ENCODE results near the gene LYRM1.

The LYRM1 gene

GRCh38 chr16:20899477-20900298 lies 883 bp upstream of the LYRM1 start:
- FAIRE-seq (no peak), DNase-seq (ENCODE audit: insufficient read length, low spot score) (peak; percentile 23)
- no peak for TF ChIP-seq PAX5 (IDR thresholded peaks at IDR 0.05; ENCODE audit: insufficient read depth, low read length, severe bottlenecking)
- TF ChIP-seq POU2F2 (IDR thresholded peaks at IDR 0.05; ENCODE audit: low read depth, low read length) = no peak

GRCh38 chr16:20901068-20901435 lies 481 bp downstream of the LYRM1 start:
- DNase-seq (ENCODE audit: insufficient read length, low spot score) (no peak), FAIRE-seq (no peak)
- TF ChIP-seq POLR2A (IDR thresholded peaks at IDR 0.05; ENCODE audit: low read depth, low read length) (peak; percentile 12; the same call in 1 of the 2 replicates), POU2F2 (IDR thresholded peaks at IDR 0.05; ENCODE audit: low read depth, low read length) (no peak), PAX5 (IDR thresholded peaks at IDR 0.05; ENCODE audit: insufficient read depth, low read length, severe bottlenecking) (no peak), SPI1 (IDR thresholded peaks at IDR 0.05; ENCODE audit: low read depth, low read length) (no peak), TAF1 (IDR thresholded peaks at IDR 0.05; ENCODE audit: low read depth, low read length) (0 out of 2 replicates have a peak, but pooled peaks have one; percentile 2), POLR2AphosphoS5 (IDR thresholded peaks at IDR 0.05; ENCODE audit: low read depth, low read length) (peak; percentile 14; the same call in 1 of the 2 replicates)

GRCh38 chr16:20901436-20902112 lies 1.0 kb downstream of the LYRM1 start:
- DNase-seq (ENCODE audit: insufficient read length, low spot score) (no peak), FAIRE-seq (peak; percentile 65)
- peak; percentile 67 for TF ChIP-seq SPI1 (IDR thresholded peaks at IDR 0.05; ENCODE audit: low read depth, low read length)
- peak; percentile 53; the same call in 1 of the 2 replicates for TF ChIP-seq POLR2AphosphoS5 (IDR thresholded peaks at IDR 0.05; ENCODE audit: low read depth, low read length)
- TF ChIP-seq PAX5 (IDR thresholded peaks at IDR 0.05; ENCODE audit: insufficient read depth, low read length, severe bottlenecking) = no peak
- no peak for TF ChIP-seq TAF1 (IDR thresholded peaks at IDR 0.05; ENCODE audit: low read depth, low read length)
- TF ChIP-seq POLR2A (IDR thresholded peaks at IDR 0.05; ENCODE audit: low read depth, low read length) = peak; percentile 50; the same call in 1 of the 2 replicates
- no peak for TF ChIP-seq POU2F2 (IDR thresholded peaks at IDR 0.05; ENCODE audit: low read depth, low read length)

- DNase-seq (ENCODE audit: insufficient read length, low spot score) (no peak), FAIRE-seq (no peak)
- TF ChIP-seq TAF1 (IDR thresholded peaks at IDR 0.05; ENCODE audit: low read depth, low read length) = no peak
- TF ChIP-seq PAX5 (IDR thresholded peaks at IDR 0.05; ENCODE audit: insufficient read depth, low read length, severe bottlenecking) = no peak
- no peak for TF ChIP-seq POU2F2 (IDR thresholded peaks at IDR 0.05; ENCODE audit: low read depth, low read length)
- no peak for TF ChIP-seq POLR2A (IDR thresholded peaks at IDR 0.05; ENCODE audit: low read depth, low read length)
- no peak for TF ChIP-seq SPI1 (IDR thresholded peaks at IDR 0.05; ENCODE audit: low read depth, low read length)
- no peak for TF ChIP-seq POLR2AphosphoS5 (IDR thresholded peaks at IDR 0.05; ENCODE audit: low read depth, low read length)
These were observed 1.9 kb downstream of the LYRM1 start for GRCh38 chr16:20902426-20902825.

GRCh38 chr16:20903116-20903898 lies 2.7 kb downstream of the LYRM1 start:
- TF ChIP-seq POLR2A (IDR thresholded peaks at IDR 0.05; ENCODE audit: low read depth, low read length) = no peak
- FAIRE-seq (no peak), DNase-seq (ENCODE audit: insufficient read length, low spot score) (no peak)

- FAIRE-seq (no peak), DNase-seq (ENCODE audit: insufficient read length, low spot score) (no peak)
- TF ChIP-seq TAF1 (IDR thresholded peaks at IDR 0.05; ENCODE audit: low read depth, low read length) = no peak
- no peak for TF ChIP-seq PAX5 (IDR thresholded peaks at IDR 0.05; ENCODE audit: insufficient read depth, low read length, severe bottlenecking)
- TF ChIP-seq POLR2A (IDR thresholded peaks at IDR 0.05; ENCODE audit: low read depth, low read length) = no peak
- no peak for TF ChIP-seq POLR2AphosphoS5 (IDR thresholded peaks at IDR 0.05; ENCODE audit: low read depth, low read length)
- TF ChIP-seq POU2F2 (IDR thresholded peaks at IDR 0.05; ENCODE audit: low read depth, low read length) = no peak
- TF ChIP-seq SPI1 (IDR thresholded peaks at IDR 0.05; ENCODE audit: low read depth, low read length) = no peak
These were observed 3.4 kb downstream of the LYRM1 start for GRCh38 chr16:20903899-20904506.

GRCh38 chr16:20904507-20905081 lies 4.0 kb downstream of the LYRM1 start:
- TF ChIP-seq SPI1 (IDR thresholded peaks at IDR 0.05; ENCODE audit: low read depth, low read length) (peak; percentile 95), TAF1 (IDR thresholded peaks at IDR 0.05; ENCODE audit: low read depth, low read length) (no peak), POLR2A (IDR thresholded peaks at IDR 0.05; ENCODE audit: low read depth, low read length) (no peak), POU2F2 (IDR thresholded peaks at IDR 0.05; ENCODE audit: low read depth, low read length) (no peak), POLR2AphosphoS5 (IDR thresholded peaks at IDR 0.05; ENCODE audit: low read depth, low read length) (no peak), PAX5 (IDR thresholded peaks at IDR 0.05; ENCODE audit: insufficient read depth, low read length, severe bottlenecking) (no peak)
- DNase-seq (ENCODE audit: insufficient read length, low spot score) = peak; percentile 20
- peak; percentile 47 for FAIRE-seq

GRCh38 chr16:20905576-20905975 lies 5.0 kb downstream of the LYRM1 start:
- TF ChIP-seq POLR2A (IDR thresholded peaks at IDR 0.05; ENCODE audit: low read depth, low read length) = no peak
- TF ChIP-seq PAX5 (IDR thresholded peaks at IDR 0.05; ENCODE audit: insufficient read depth, low read length, severe bottlenecking) = no peak
- no peak for DNase-seq (ENCODE audit: insufficient read length, low spot score)
- FAIRE-seq = no peak
